Activated naive CD4-positive, alpha-beta T cell treated with anti-CD3 and anti-CD28 coated beads, Interleukin-2, amount 50 U/mL, for 24 hours (primary cell): ENCODE measurements around the gene PRKN.
"Not testable (repeated sequence)": the region's sequence is repeated elsewhere in the genome, so short reads cannot be mapped to it uniquely, and the experiment has no call there.

ENCODE experiments used
- H3K27ac Mint-ChIP-seq: one replicate; pipeline ENCODE4 v1.8.0; 2021; ENCODE audit warnings: mild to moderate bottlenecking, mixed read lengths
- H3K27me3 Mint-ChIP-seq: one replicate; pipeline ENCODE4 v1.8.0; 2021; ENCODE audit warnings: mixed read lengths
- H3K36me3 Mint-ChIP-seq: one replicate; pipeline ENCODE4 v1.8.0; 2021; ENCODE audit warnings: mixed read lengths
- H3K4me1 Mint-ChIP-seq: one replicate; pipeline ENCODE4 v1.8.0; 2021; ENCODE audit warnings: mixed read lengths
- H3K4me3 Mint-ChIP-seq: one replicate; pipeline ENCODE4 v1.8.0; 2021; ENCODE audit warnings: mild to moderate bottlenecking, mixed read lengths
- H3K9me3 Mint-ChIP-seq: one replicate; pipeline ENCODE4 v1.8.0; 2021; ENCODE audit warnings: mixed read lengths

PRKN gene

GRCh38 chr6:161918628-161919205 is 808.8 kb downstream of the PRKN start:
- H3K4me3 Mint-ChIP-seq = no peak overlapping the region
- H3K9me3 Mint-ChIP-seq = no peaks in the 10 kb centered on the region
- no peaks in the 10 kb centered on the region for H3K27me3 Mint-ChIP-seq
- H3K4me1 Mint-ChIP-seq = no peaks in the 10 kb centered on the region
- no peaks in the 10 kb centered on the region for H3K36me3 Mint-ChIP-seq
- H3K27ac Mint-ChIP-seq = no peak overlapping the region

GRCh38 chr6:161918109-161918531 is 809.4 kb downstream of the PRKN start:
- no peaks in the 10 kb centered on the region for H3K9me3 Mint-ChIP-seq
- no peak overlapping the region for H3K4me3 Mint-ChIP-seq
- no peaks in the 10 kb centered on the region for H3K4me1 Mint-ChIP-seq
- no peak overlapping the region for H3K27ac Mint-ChIP-seq
- H3K36me3 Mint-ChIP-seq = no peaks in the 10 kb centered on the region
- no peaks in the 10 kb centered on the region for H3K27me3 Mint-ChIP-seq

- no peak overlapping the region for H3K4me3 Mint-ChIP-seq
- H3K9me3 Mint-ChIP-seq = no peaks in the 10 kb centered on the region
- no peaks in the 10 kb centered on the region for H3K36me3 Mint-ChIP-seq
- no peaks in the 10 kb centered on the region for H3K4me1 Mint-ChIP-seq
- no peaks in the 10 kb centered on the region for H3K27me3 Mint-ChIP-seq
- no peak overlapping the region for H3K27ac Mint-ChIP-seq
These were observed 809.9 kb downstream of the PRKN start for GRCh38 chr6:161917645-161918044.

GRCh38 chr6:161915456-161915964 is 812.1 kb downstream of the PRKN start:
- no peaks in the 10 kb centered on the region for H3K9me3 Mint-ChIP-seq
- H3K4me3 Mint-ChIP-seq = no peak overlapping the region
- H3K27me3 Mint-ChIP-seq = no peaks in the 10 kb centered on the region

GRCh38 chr6:161908872-161909271 is 818.7 kb downstream of the PRKN start:
- no peaks in the 10 kb centered on the region for H3K27me3 Mint-ChIP-seq
- H3K4me3 Mint-ChIP-seq = no peak overlapping the region
- H3K27ac Mint-ChIP-seq = no peak overlapping the region
- H3K36me3 Mint-ChIP-seq = no peaks in the 10 kb centered on the region
- H3K9me3 Mint-ChIP-seq = no peaks in the 10 kb centered on the region
- H3K4me1 Mint-ChIP-seq = no peaks in the 10 kb centered on the region

More at GRCh38 chr6:161915456-161915964, 812.1 kb downstream of the PRKN start:
- no peak overlapping the region for H3K27ac Mint-ChIP-seq
- H3K4me1 Mint-ChIP-seq = no peaks in the 10 kb centered on the region
- H3K36me3 Mint-ChIP-seq = no peaks in the 10 kb centered on the region

GRCh38 chr6:161906571-161906970 is 821.0 kb downstream of the PRKN start:
- Mint-ChIP-seq H3K9me3 (no peaks in the 10 kb centered on the region), H3K27me3 (no peaks in the 10 kb centered on the region), H3K4me3 (no peak overlapping the region), H3K4me1 (no peaks in the 10 kb centered on the region), H3K27ac (no peak overlapping the region), H3K36me3 (no peaks in the 10 kb centered on the region)

- no peaks in the 10 kb centered on the region for H3K27me3 Mint-ChIP-seq
- H3K27ac Mint-ChIP-seq = no peak overlapping the region
- no peak overlapping the region for H3K4me3 Mint-ChIP-seq
- no peaks in the 10 kb centered on the region for H3K36me3 Mint-ChIP-seq
- H3K9me3 Mint-ChIP-seq = no peaks in the 10 kb centered on the region
- H3K4me1 Mint-ChIP-seq = no peaks in the 10 kb centered on the region
These were observed 823.9 kb downstream of the PRKN start for GRCh38 chr6:161903584-161904212.

- Mint-ChIP-seq H3K9me3 (no peaks in the 10 kb centered on the region), H3K36me3 (no peaks in the 10 kb centered on the region), H3K27ac (no peak overlapping the region), H3K4me3 (no peak overlapping the region), H3K4me1 (no peaks in the 10 kb centered on the region), H3K27me3 (no peaks in the 10 kb centered on the region)
These were observed 825.7 kb downstream of the PRKN start for GRCh38 chr6:161901740-161902426.

- Mint-ChIP-seq H3K36me3 (peaks cover 2% of the 10 kb centered on the region), H3K4me3 (no peak overlapping the region), H3K4me1 (no peaks in the 10 kb centered on the region), H3K27ac (no peak overlapping the region), H3K27me3 (no peaks in the 10 kb centered on the region), H3K9me3 (no peaks in the 10 kb centered on the region)
These were observed 833.1 kb downstream of the PRKN start for GRCh38 chr6:161894436-161894835.

GRCh38 chr6:161891542-161891941 is 836.0 kb downstream of the PRKN start:
- no peak overlapping the region for H3K4me3 Mint-ChIP-seq
- no peak overlapping the region for H3K27ac Mint-ChIP-seq
- H3K36me3 Mint-ChIP-seq = peaks cover 2% of the 10 kb centered on the region
- H3K9me3 Mint-ChIP-seq = no peaks in the 10 kb centered on the region
- no peaks in the 10 kb centered on the region for H3K4me1 Mint-ChIP-seq
- H3K27me3 Mint-ChIP-seq = no peaks in the 10 kb centered on the region

- Mint-ChIP-seq H3K4me1 (no peaks in the 10 kb centered on the region), H3K27ac (no peak overlapping the region), H3K4me3 (no peak overlapping the region)
These were observed 836.7 kb downstream of the PRKN start for GRCh38 chr6:161890832-161891297.

GRCh38 chr6:161890133-161890831 is 837.3 kb downstream of the PRKN start:
- Mint-ChIP-seq H3K27me3 (no peaks in the 10 kb centered on the region), H3K36me3 (no peaks in the 10 kb centered on the region), H3K4me1 (no peaks in the 10 kb centered on the region), H3K27ac (no peak overlapping the region), H3K4me3 (no peak overlapping the region), H3K9me3 (no peaks in the 10 kb centered on the region)

More at GRCh38 chr6:161890832-161891297, 836.7 kb downstream of the PRKN start:
- Mint-ChIP-seq H3K36me3 (no peaks in the 10 kb centered on the region), H3K27me3 (no peaks in the 10 kb centered on the region), H3K9me3 (no peaks in the 10 kb centered on the region)

- Mint-ChIP-seq H3K4me3 (no peak overlapping the region), H3K27me3 (no peaks in the 10 kb centered on the region), H3K27ac (no peak overlapping the region), H3K36me3 (no peaks in the 10 kb centered on the region), H3K4me1 (no peaks in the 10 kb centered on the region), H3K9me3 (no peaks in the 10 kb centered on the region)
These were observed 838.2 kb downstream of the PRKN start for GRCh38 chr6:161889324-161889723.

- not testable (repeated sequence) for H3K4me1 Mint-ChIP-seq, H3K27me3 Mint-ChIP-seq, H3K27ac Mint-ChIP-seq
These were observed 841.0 kb downstream of the PRKN start for GRCh38 chr6:161886545-161886944.

GRCh38 chr6:161884782-161885181 is 842.8 kb downstream of the PRKN start:
- Mint-ChIP-seq H3K36me3 (no peaks in the 10 kb centered on the region), H3K4me3 (no peak overlapping the region), H3K4me1 (no peaks in the 10 kb centered on the region), H3K27ac (no peak overlapping the region), H3K27me3 (no peaks in the 10 kb centered on the region), H3K9me3 (no peaks in the 10 kb centered on the region)

More at GRCh38 chr6:161886545-161886944, 841.0 kb downstream of the PRKN start:
- not testable (repeated sequence) for H3K36me3 Mint-ChIP-seq, H3K4me3 Mint-ChIP-seq, H3K9me3 Mint-ChIP-seq
